GM21515 (cell line): Measurements from ENCODE around the gene OR51S1.
"Not testable (repeated sequence)": the region's sequence is repeated elsewhere in the genome, so short reads cannot be mapped to it uniquely, and the experiment has no call there.

Source experiments
- ATAC-seq: cut with Tn5 transposase; IDR thresholded peaks from one replicate; pipeline ENCODE4 v1.9.1; 2021; ENCODE audit not compliant: unreplicated experiment

The OR51S1 gene

GRCh38 chr11:4848908-4849532, at the start of gene OR51S1:
Gene OR51S1 (minus strand): TSS chr11:4849208. CDS start chr11:4849208, 0 bp downstream.
- ATAC-seq, result no peak

GRCh38 chr11:4891996-4892640, 43.1 kb upstream of the OR51S1 start:
- ATAC-seq, result no peak

- ATAC-seq, result no peak
These were observed 41.3 kb upstream of the OR51S1 start for GRCh38 chr11:4890279-4890678.

GRCh38 chr11:4887591-4887990, 38.6 kb upstream of the OR51S1 start:
- ATAC-seq, result no peak

GRCh38 chr11:4886186-4886585, 37.2 kb upstream of the OR51S1 start:
- no peak for ATAC-seq

- ATAC-seq, result no peak
These were observed 35.4 kb upstream of the OR51S1 start for GRCh38 chr11:4884361-4884760.

- ATAC-seq, result no peak
These were observed 33.5 kb upstream of the OR51S1 start for GRCh38 chr11:4882543-4882942.

GRCh38 chr11:4881860-4882500, 33.0 kb upstream of the OR51S1 start, which contains the start of gene OR51T1:
Gene OR51T1 (plus strand): TSS chr11:4881900. CDS start chr11:4881900, 0 bp downstream.
- ATAC-seq, result no peak

GRCh38 chr11:4881188-4881587, 32.2 kb upstream of the OR51S1 start:
- no peak for ATAC-seq

- ATAC-seq, result no peak
These were observed 16.8 kb upstream of the OR51S1 start for GRCh38 chr11:4865855-4866254.

GRCh38 chr11:4863876-4864275, 14.9 kb upstream of the OR51S1 start:
- ATAC-seq, result no peak

- ATAC-seq, result no peak
These were observed 13.6 kb upstream of the OR51S1 start for GRCh38 chr11:4862447-4863236.

- not testable (repeated sequence) for ATAC-seq
These were observed 5.3 kb upstream of the OR51S1 start for GRCh38 chr11:4854286-4854685.

- no peak for ATAC-seq
These were observed 2.0 kb upstream of the OR51S1 start for GRCh38 chr11:4851033-4851432.

- ATAC-seq, result no peak
These were observed 9.0 kb downstream of the OR51S1 start for GRCh38 chr11:4839851-4840549.

- no peak for ATAC-seq
These were observed 18.1 kb downstream of the OR51S1 start for GRCh38 chr11:4830909-4831308.

- ATAC-seq, result no peak
These were observed 18.7 kb downstream of the OR51S1 start for GRCh38 chr11:4830346-4830745.

GRCh38 chr11:4826425-4826824, 22.6 kb downstream of the OR51S1 start:
- no peak for ATAC-seq

GRCh38 chr11:4825132-4825531, 23.9 kb downstream of the OR51S1 start:
- ATAC-seq, result no peak

- no peak for ATAC-seq
These were observed 28.0 kb downstream of the OR51S1 start, which contains the start of gene OR51F2 for GRCh38 chr11:4821021-4821420. Gene OR51F2 (plus strand): TSS chr11:4821321. CDS start chr11:4821422, 101 bp downstream.

GRCh38 chr11:4809246-4809645, 39.8 kb downstream of the OR51S1 start:
- ATAC-seq, result no peak
